ENCODE measurements around the gene LAMA4.

Gene LAMA4

DNA sequence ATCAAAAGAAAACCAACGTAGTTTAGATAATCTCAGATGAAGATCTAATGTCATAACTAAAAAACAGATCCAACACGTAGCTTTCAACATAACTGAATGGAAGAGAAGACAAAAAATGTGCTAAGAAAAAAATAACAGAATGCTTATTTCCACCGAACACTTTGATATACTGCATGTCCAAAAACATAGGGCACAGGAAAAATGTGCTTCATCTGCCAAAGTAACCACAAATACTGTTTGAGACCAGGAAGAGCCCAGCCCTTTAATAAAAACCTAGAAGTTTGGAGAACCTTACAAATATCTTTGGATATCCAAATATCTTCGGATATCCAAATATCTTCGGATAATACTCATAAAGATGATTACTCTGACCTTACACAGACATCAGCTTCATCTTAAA lies 19.8 kb downstream of the LAMA4 start:
- FAIRE-seq, result no peak

DNA sequence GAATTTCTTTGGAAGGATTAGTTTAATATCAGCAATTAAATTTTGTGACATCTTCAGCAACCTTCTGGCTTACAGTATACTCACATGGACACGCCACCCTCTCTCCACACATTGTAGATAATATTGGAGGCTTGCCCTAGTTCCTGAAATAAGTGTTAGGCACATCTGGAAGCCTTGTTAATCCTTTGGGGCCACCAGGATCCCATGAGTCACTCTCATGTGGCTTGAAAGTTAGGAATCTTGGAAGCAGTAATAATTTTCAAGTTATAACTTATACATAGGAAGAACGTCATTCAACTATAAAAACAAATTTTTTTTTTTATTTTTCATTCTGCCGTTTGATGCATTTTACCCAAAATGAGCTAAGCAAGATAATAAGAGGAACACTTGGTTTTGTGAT lies 20.5 kb downstream of the LAMA4 start:
- no peak for FAIRE-seq

DNA sequence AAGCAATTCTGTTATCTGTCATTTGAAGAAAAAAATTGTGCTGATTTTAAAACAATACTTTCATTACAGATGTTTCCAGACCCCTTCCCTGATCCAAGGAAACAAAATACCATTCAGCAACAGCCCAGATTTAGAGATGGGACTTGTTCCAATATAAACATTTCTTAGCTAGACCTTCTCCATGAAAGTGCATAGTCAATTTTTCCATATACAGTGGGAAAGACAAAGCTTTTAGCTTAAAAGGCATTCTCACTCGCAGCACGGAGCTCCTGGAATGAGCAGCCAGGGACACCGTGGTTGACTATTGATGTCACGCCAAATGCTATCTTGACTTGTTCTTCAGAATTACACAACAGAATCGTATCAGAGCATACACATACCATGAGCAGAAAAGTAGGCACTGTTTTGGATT lies 21.5 kb downstream of the LAMA4 start:
- no peak for FAIRE-seq

DNA sequence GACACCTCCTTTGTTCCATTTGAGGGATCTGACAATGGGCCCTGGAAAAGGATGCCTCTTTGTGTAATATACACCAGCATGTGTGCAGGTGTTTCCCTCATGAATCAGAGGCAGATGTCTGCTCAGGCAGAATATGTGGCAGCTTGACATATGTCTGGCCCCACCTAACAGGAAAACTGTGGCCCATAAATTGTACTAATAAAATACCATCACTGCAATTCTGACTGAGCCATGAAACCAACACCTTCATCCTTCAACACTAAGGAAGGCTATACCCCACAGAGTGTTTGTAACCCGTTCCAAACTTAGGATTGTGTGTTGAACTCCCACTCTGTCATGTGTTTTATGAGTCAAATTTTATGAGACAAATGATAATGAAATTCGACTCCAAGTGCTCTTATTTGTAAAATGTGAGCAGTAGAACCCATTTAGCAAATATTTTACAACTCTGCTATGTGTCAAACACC lies 22.7 kb downstream of the LAMA4 start:
- no peak for FAIRE-seq

DNA sequence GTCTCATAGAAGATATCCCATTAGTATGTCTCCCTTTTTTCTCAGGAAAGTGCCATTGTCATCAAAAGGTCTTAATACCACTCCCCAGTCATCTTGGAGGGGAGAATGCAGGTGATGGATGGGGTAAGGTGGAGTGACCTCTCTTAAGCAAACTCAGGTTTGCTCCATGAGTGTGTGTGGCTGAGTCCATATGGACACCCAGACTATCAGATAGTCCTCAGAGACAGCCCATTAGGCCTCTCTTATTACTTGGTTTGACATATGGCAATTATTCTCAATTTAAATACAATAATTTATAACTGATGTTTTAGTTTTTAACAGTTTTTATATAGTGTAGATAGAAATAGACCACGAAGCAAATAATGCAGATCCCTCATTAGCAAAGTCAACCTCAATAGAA lies 23.2 kb downstream of the LAMA4 start:
- no peak for FAIRE-seq

DNA sequence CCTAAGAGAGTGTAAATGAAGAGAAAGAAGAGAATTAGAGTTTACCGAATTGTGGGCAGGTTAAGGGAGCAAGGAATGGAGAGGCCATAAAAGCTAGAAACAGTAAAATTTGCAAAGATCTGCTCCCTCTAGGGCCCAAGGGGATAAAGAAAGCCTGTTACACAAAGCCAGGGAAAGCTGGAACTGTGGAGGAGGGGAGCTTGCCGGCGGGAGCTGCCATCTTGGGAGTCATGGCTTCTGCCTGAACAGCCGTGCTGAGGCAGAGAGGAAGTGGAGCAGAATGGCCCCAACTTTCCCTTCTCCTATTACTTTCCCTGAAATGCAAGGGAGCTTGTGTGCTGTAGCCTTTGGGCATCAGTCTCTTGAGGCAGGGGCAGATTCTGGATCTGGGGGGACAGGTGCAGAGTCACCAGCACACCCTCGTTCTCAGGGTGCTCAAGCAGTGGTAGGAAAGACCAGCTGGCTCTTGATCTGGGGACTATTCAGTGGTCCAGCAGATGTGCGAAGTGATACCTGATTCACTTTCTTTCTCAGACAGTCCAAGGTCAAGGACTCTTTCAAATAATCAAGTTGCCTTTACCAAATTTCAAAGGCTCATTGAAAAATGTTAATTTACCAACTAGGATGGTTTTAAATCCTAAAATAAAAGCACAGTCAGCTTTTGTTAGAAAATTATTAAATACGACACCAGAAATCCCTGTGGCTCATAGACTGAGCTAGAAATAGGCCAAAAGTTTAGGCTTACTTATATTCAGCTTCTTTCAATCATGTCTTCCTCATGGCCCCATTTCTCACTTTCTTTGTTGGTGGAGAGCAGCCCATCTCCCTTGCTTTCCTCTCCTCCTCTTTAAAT lies 25.7 kb downstream of the LAMA4 start:
- no peak for FAIRE-seq

DNA sequence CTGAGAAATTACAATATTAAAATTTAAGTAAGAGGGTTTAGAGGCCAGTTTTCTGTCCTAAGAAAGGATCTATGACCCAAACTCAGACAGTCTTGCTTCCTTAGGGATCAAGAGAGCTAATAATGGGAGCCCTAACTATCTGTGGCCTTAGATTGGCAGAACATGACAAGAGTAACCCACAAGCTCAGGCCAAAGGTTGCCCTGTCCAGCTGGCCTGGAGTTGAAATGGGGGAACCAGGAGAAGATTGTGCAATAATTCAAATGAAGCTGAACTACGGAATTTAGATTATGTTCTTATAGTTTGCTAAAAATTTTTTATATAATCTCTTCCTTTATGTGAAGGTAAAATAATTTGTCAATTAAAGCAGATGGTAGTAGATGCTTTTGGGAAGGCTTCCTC lies 26.4 kb downstream of the LAMA4 start:
- FAIRE-seq, result no peak

DNA sequence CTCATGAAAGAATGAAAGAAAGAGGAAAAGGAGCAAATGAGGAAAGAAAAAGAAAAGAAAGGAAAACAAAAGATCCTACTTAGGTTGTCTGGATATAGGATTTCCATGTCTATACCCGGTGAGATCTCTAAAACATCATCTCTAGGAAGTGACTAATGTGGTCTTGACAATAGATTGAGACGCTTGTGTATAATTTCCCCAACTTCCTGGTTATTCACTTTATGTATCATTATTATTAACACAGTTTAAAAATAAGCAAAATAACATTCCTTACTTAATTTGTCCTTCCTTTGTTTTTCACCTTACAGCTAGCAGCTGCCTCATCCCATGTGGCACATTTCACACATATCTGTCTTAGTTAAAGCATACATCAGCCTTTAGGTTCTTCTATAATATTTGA lies 27.0 kb downstream of the LAMA4 start:
- FAIRE-seq, result no peak

DNA sequence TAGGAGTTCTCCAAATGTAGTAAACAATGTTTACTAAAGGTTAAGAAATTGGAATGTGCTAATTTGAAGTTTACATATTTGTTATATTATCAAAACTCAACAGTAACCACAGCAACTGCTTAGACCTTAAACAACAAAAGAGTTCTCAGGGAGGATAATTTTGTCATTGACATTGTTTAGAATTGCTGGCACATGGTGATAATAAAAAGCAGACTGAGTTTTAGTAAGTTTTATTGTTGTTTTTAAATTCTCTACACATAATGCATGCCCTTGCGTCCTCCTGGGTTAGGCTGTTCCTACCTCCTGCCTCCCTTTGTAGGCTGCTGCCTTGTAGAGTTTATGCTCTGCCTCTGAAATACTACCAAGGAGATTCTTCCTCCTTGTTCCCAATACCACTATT lies 28.7 kb downstream of the LAMA4 start:
- FAIRE-seq, result no peak

DNA sequence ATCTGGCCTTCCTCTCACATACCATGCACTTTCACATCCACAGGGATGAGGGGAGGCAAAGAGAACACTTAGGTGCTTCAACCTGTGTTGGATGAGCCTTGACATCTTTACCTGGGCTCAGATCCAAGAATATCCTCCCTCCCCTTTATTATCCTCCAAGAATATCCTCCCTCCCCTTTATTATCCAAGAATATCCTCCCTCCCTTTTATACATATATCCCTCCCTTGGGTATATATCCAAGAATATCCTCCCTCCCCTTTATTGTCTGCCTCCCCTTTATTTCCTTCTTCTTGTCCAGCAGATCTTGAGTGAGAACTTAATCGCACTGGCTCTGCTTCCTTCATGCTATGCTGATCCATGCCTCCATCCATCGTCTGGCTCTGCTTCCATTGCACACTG lies 30.3 kb downstream of the LAMA4 start:
- FAIRE-seq, result no peak

DNA sequence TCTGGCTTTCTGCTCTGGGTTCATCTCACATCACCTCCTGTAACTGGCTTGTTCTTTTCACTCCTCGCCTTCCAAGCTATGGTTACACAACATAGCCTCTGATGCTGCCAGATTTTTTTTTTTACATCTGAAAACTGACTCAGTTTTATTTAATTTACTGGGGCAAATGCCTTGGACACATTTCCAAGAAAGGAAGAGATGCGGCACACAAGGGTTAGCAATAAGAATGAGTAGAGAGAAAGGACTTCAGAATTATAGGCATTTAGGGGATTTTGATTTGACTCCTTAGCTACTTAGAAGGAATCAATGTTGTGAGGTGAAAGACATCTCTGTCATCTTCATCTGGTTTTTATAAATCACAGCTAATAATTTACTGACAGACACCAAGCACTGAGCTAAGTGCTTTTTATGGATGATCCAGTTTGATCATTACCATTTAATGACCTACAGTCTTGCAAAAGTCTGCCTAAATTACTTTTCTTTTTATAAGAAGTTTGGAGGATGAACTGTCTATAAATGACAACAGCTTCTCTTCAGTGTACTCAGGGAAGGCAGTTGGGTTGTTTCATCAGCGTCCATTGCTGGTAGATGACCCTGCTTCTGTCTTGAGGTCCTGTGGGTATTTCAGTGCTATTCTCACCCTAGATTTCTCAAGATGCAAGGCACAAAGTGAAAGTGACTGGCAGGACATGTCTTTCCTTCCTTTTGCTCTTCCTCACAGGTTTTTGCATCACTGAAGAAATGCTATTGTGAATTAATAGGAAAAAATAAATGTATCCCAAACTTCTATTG lies 31.1 kb downstream of the LAMA4 start:
- no peak for FAIRE-seq

DNA sequence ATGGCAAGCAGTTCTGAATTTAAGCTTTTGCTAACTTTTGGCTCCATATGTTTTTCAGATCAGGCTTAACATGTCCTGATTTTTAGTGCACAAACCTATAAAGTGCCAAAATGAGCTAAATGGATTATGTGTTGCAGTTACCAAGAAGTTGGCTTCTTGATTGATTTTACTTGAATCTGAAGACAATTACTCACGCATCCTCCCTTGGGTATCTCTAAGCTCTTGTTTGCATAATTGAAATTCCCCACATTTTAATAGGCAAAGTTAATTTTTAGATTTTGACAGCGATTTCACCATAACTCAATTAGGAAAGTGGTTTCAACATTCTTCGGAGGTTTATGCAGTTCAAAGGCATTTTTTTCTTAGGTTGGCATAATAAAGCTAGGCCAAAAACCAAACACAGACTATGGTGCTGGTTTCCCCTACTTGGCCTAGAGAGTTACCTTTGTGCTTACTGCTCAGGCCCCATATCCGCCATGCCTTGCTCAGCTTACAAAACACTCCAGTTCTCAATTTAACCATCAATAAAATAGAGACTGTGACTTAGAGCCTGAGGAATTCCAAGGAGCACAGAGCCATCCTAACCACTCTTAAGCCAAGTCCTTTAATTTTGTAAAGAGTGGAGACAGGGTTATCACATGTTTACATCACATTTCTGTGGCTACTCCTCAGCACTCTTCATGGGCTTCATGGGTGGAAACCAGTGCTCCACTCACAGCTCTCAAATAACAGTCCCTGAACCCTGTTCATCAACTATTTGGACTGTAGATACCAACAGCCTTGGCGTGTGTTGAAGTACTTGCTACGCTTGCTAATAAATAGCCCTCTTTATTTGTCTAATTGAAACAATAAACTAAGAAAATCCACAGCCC lies 32.1 kb downstream of the LAMA4 start:
- FAIRE-seq, result no peak

DNA sequence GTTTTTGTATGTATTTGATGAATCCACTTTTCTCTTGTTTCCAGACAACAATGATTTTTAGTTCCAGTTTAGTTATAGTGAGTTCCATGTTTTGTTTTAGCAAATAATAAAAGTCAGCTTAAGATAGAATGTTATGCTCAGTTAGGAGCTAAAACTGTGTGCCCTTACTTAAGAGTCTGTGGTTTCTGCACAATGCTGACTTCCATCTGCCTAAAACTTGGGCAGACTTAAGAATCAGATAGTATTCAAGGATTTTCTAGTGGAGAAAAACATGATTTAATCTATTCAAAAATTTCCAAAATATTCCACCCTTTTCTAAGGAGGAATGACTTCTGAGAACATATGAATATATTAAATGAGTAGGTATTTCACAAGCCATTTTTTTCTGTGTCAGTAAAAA lies 32.8 kb downstream of the LAMA4 start:
- no peak for FAIRE-seq

DNA sequence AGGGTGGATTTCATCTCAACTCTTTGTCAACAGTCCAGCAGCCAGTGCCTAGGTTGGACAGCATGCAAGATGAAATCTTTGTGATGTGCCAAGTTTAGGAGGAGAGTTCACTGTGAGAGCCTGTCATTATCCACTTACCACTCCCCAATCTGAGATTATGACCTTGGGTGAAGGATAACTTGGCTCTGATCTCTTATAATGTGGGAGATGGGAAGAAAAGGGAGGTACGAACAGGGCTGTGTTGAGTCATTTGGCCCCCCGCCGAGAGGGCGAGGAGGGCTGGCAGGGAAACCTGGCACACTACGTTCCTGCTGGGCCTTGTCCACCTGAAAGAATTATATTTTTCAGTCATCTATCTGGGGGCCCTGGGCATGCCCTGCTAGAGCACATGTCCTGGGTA lies 35.8 kb downstream of the LAMA4 start:
- no peak for FAIRE-seq

DNA sequence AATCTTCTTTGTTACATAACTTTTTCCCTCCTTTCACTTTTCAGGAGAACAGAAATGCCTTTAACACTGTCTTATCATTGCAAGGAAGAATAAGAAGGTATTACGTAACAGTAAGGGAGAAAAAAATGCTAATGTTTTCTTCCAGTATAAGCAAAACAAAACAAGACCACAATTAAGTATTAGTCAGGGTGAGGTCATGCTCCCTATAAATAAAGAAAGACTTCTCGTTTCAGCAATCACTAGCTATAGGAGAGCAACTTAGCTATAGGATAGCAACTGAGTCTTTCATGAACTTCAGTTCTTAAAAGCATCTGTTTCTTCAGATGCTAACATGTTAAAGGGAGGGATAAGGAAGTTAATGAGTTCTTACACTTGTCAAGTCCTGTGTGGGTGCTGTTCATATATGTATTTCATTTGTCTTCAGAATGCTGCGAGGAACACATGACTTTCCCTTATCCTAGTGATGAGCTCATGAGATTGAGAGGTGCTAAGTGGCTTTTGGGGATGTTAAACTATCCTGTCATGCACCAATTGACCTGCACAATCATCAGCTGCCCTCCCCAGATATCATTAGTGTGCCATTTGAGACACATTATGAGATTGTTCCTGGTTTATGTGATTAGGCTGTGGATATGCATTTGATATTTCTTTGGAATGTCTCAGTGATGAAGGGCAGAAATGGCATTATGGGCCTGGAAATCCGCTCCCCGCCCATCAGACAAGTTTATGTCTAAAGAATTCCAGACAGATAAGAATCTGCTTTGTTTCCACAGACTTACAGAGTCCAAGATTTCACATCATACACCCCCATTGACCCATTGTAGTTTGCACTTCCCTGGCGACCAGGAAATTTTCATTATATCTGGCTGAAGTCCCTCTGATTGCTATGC lies 37.5 kb downstream of the LAMA4 start:
- FAIRE-seq, result no peak

DNA sequence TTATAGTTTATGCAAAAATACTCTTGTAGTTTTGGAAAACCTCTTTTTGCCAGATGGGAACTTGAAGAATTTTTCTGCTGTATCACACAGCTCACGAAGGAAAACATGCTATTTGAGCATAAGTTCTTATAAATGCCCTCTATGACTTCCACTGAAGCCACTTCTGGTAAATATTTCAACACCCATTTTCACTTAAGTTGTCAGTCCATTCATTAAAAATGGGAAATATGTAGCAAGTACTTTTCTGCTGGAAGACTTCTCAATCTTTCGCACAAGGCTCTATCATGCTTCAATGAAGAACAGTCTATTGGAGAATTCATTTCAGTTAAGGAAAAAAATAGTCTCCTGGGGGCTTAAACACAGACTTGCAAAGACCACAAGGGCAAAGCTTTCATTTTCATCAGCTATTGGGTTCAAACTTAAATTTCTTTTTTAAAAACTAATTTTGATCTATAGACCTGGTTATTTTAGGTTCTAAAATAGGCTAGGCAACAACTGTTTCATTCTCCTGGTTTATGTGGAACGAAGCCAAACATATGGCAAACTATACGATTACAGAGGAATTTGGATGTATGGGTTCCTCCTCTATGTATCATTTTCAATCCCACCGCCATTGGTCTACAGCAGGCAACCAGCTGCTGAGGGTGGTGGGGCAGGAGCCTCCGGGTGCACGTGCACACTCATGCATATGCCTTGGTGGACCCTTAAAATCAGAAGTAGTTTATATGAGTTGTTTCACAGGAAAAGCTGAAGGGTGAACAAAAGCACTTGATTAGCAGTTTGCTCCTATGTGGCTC lies 38.7 kb downstream of the LAMA4 start:
- no peak for FAIRE-seq

DNA sequence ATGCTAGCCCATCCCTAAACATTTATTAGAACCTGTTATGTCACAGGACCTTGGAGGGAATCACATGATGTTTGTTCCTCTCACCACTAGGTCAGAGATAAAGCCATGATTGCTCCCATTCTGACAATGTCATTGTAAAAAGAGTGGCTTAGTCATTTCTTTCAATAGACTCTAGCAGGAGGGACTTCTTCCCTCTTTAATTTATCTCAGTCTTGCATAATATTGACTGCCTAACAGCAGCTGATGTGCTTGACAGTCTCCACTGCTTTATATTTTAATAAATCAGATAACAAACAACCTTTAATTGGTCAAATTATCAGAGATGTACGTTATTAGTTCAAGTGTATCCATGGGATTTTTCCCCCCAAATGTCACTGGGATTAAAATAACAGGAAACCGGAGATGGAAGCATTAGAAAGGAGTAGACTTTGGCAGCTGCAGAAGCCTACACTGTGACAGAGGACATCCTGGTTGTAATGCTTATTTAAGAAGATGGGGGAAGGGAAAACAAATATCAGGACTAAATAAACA lies 39.6 kb downstream of the LAMA4 start:
- FAIRE-seq, result no peak

DNA sequence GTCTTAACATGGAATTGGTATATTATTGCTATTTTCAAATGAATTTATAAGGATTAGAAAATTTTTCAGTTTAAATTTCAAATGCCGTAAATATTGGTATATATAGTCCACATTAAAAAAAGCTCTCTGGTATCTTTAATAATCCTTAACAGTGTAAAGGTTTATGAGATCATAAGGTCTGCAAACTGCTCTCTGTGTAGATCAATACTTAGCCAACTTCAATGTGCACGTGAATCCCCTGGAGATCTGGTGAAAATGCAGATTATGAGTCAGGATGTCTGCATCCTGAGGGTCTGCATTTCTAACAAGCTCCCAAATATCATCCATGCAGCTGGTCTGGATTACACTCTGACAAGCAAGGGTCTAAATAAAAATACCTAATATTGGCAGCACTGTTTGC lies 43.5 kb downstream of the LAMA4 start:
- FAIRE-seq, result no peak

DNA sequence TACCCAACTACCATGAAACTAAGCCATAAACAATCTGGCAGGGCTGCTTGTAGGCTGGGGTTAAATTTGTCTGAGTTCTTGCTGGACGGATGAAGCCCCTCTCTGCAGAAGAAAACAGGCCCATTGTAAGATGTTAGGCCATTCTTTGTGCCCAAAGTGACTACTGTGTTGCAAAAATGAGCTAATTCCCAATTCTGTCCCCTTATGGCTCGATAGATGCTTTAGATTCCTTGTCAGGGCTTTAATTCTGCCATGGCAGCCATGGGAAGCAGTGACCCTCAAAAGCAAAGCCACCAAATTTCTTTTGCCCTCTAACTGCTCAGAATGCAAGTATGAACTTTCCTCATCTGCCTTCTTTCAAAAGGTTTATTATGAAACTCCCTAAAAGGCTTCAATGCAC lies 45.2 kb downstream of the LAMA4 start:
- FAIRE-seq, result no peak

DNA sequence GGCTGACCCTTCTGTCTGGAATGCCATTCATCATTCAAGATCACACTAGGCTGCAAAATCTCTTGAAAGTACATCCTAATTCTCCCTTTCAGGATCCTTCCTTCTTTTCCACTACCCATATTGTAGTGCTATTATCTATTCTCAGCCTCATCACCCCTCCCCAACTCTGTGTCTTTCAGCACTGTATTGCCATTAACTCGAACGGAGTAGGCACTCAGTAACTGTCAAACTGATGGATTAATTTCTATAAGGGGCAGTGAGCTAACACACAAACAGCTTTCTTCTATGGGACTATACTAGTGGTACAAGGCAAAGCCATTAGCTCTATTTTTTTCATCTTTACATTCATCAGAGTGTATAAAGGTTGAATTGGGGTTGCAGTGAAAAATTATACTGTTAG lies 46.6 kb downstream of the LAMA4 start:
- no peak for FAIRE-seq

DNA sequence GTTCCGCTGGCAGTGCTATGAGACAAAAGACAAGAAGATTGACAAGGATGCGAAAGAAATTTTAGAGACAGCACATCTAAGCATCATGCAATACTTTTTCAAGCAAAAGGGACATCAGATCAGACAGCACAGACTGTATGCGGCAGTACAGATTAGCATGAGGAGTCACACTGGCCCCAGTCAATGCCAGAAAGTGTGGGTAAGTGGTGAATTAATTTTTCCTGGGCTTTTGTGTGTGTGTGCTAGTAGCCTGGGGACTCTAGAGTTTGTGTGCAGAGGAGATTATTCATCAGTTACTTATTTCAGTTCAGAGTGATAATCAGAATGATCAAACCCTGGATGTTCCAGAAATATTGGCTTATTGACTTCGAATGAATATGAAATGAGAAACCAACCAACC lies 47.2 kb downstream of the LAMA4 start:
- no peak for FAIRE-seq

All from G401.6 (cell line).